GM23248 (cell line): Measurements from ENCODE around the gene RAB11FIP5. TPM values are rescaled to one million over a fixed set of nuclear protein-coding genes. Genes with fewer than 3 reads are reported as not detected.

Source experiments
- DNase-seq: peaks from one replicate; pipeline ENCODE4 v3.0.0-alpha.2; 2015
- H2AFZ ChIP-seq: fragments of 200-600 bp; sonication (generic); 2 replicates; pipeline ENCODE4 v1.6.1; 2016; ENCODE audit warnings: antibody characterized with exemption
- H3F3A ChIP-seq: fragments of 200-600 bp; sonication (generic); 2 replicates; pipeline ENCODE4 v1.6.1; 2016; ENCODE audit warnings: mild to moderate bottlenecking, antibody characterized with exemption, mixed run types; ENCODE audit not compliant: insufficient read depth
- H3K27ac ChIP-seq: fragments of 200-600 bp; sonication (generic); 2 replicates; pipeline ENCODE4 v1.5.1; 2016; ENCODE audit warnings: mild to moderate bottlenecking
- H3K27me3 ChIP-seq: fragments of 200-600 bp; sonication (generic); replicated peaks from 2 replicates; pipeline ENCODE4 v1.6.1; 2016; ENCODE audit warnings: mild to moderate bottlenecking; ENCODE audit not compliant: insufficient read depth
- H3K36me3 ChIP-seq: fragments of 200-600 bp; sonication (generic); 2 replicates; pipeline ENCODE4 v1.6.1; 2016; ENCODE audit warnings: low read depth, mild to moderate bottlenecking
- H3K4me1 ChIP-seq: fragments of 200-600 bp; sonication (generic); 2 replicates; pipeline ENCODE4 v1.6.1; 2016; ENCODE audit warnings: mild to moderate bottlenecking; ENCODE audit not compliant: insufficient read depth
- H3K4me2 ChIP-seq: fragments of 200-600 bp; sonication (generic); one replicate; pipeline ENCODE4 v1.6.1; 2016; ENCODE audit warnings: mild to moderate bottlenecking; ENCODE audit not compliant: unreplicated experiment
- H3K4me3 ChIP-seq: fragments of 200-600 bp; sonication (generic); 2 replicates; pipeline ENCODE4 v1.5.1; 2016; ENCODE audit warnings: mild to moderate bottlenecking
- H3K79me2 ChIP-seq: fragments of 200-600 bp; sonication (generic); 2 replicates; pipeline ENCODE4 v1.6.1; 2016; ENCODE audit warnings: mild to moderate bottlenecking; ENCODE audit not compliant: insufficient read depth
- H3K9ac ChIP-seq: fragments of 200-600 bp; sonication (generic); 2 replicates; pipeline ENCODE4 v1.6.1; 2016; ENCODE audit warnings: mild to moderate bottlenecking
- H3K9me2 ChIP-seq: fragments of 200-600 bp; sonication (generic); 2 replicates; pipeline ENCODE4 v1.6.1; 2016; ENCODE audit warnings: mixed run types, mild to moderate bottlenecking, moderate library complexity; ENCODE audit not compliant: insufficient read depth
- H3K9me3 ChIP-seq: fragments of 200-600 bp; sonication (generic); one replicate; pipeline ENCODE4 v1.6.1; 2017; ENCODE audit warnings: low read depth
- H4K20me1 ChIP-seq: fragments of 200-600 bp; sonication (generic); 2 replicates; pipeline ENCODE4 v1.6.0; 2016; ENCODE audit not compliant: insufficient read depth
- EZH2 ChIP-seq: fragments of 200-600 bp; sonication (generic); IDR thresholded peaks from 2 replicates; pipeline ENCODE4 v1.6.1; 2018; ENCODE audit warnings: antibody characterized with exemption, mild to moderate bottlenecking; ENCODE audit not compliant: insufficient read depth, poor library complexity, severe bottlenecking
- EZH2phosphoT487 ChIP-seq: fragments of 200-600 bp; sonication (generic); IDR thresholded peaks from 2 replicates; pipeline ENCODE4 v1.6.1; 2018; ENCODE audit warnings: antibody characterized with exemption, moderate library complexity, mild to moderate bottlenecking, low read depth; ENCODE audit not compliant: insufficient read depth
- WGBS, 2 experiments: methylation state at CpG; one replicate each; pipeline ENCODE4 v1.1.6; 2015 to 2017; ENCODE audit warnings: low lambda C conversion rate in 2 of 2, low coverage in 1 of 2; ENCODE audit errors: missing lambda C conversion rate in 2 of 2; 5-methylcytosine and 5-hydroxymethylcytosine counted together
- in situ Hi-C: fragments of 300-500 bp; cut with MboI; formaldehyde crosslinking; loops from 2 replicates; pipeline ENCODE4 v1.15.0; 2020
- polyA plus RNA-seq: library from polyadenylated mRNA; unstranded; fragments of >200 nt; fragmentation: Nextera tagmentation; extraction: Ambion mirVana; gene quantifications from 2 replicates; pipeline ENCODE4 v1.2.1, GENCODE V29; 2016
- total RNA-seq: library from RNA; depleted of rRNA; stranded (reverse); fragments of >200 nt; shearing (Covaris generic); gene quantifications from 2 replicates; pipeline ENCODE4 v1.2.3, GENCODE V29; 2014

RAB11FIP5 gene
- total and polyA plus RNA-seq, 2 experiments from 2014 or later, result 34.4 to 71.9 TPM

DNA sequence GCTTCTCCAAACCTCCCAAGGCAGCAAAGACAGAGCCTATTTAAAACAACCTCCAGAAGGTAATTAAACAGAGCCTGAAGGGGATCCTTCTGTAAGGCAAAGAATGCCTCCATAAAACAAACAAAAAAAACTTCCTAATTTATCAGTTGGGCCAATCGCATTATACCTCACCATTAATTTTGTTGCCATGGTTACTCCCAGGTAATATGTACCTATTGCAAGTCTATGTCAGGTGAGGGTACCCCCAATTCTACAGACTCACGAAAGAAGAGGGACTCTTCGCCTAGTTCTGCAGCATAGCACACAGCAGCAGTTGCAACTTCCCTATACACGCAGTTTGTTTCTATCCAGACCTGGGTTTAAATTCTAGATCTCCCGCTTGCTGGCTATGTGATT is 80.0 kb downstream of the RAB11FIP5 start:
- Histone ChIP-seq H3K9me2 (no peaks in the 10 kb centered on the region), H3K4me1 (peaks cover 10% of the 10 kb centered on the region; the same call in 1 of the 2 replicates), H3K4me3 (no peak overlapping the region), H3K79me2 (no peaks in the 10 kb centered on the region), H3K27ac (no peak overlapping the region), H4K20me1 (no peaks in the 10 kb centered on the region), H3K36me3 (no peaks in the 10 kb centered on the region), H3K9me3 (no peaks in the 10 kb centered on the region), H3K27me3 (no peaks in the 10 kb centered on the region), H2AFZ (no peak overlapping the region), H3K4me2 (no peak overlapping the region), H3F3A (no peaks in the 10 kb centered on the region), H3K9ac (no peak overlapping the region)
- TF ChIP-seq EZH2, result no peak
- TF ChIP-seq EZH2phosphoT487, result no peak
- WGBS, 2 experiments, result 97 to 98% methylated on average over 5 of the region's 5 CpGs
- no peak for DNase-seq
- in situ Hi-C loops, result no loop called here

DNA sequence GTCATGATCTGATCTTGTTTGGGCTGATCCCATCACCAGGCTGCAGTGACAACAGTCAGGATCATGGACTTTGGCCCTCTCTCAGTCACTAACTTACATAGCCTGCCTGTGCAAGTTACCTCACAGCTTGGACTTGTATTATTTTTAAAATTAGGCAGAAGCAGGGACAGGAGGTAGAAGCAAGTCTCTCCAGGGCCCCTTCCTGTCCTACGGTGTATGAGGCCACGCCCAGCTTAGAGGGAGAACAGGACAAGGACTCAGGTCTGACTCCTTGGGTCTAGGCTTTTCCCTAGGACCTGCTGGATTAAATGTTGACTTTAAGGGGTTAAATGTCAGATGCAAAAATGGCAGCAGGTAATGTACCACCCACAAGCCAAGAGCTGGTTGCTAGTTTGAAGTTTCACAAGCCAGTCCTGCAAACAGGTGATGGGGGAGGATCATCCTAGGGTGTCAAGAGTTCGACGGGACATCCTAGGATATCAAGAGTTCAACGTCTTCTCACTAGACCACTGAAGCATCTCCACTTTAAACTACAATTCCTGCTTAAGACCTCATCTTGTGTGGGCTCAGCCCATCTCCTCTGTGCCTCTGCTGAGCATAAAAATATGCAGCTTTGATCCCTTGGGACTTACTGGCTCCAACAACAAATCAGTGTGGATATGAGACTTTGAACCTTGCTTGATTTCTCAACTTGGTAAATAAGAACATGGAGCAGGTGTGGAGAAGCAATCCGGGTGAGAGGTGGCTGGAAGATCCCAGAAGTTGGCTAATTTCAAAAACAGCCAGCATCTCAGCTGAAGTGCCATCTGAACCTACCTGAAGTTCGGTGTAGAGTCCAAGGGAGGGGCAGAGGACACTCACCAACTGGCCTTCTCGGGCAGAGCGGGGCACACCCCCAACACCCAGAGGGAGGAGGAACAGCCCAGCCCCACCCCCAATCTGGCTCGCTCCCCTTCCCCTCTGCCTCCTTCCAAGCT is 80.7 kb downstream of the RAB11FIP5 start:
- no peak overlapping the region for H3K27ac ChIP-seq
- DNase-seq, result no peak
- H3K36me3 ChIP-seq, result no peaks in the 10 kb centered on the region
- H2AFZ ChIP-seq, result no peak overlapping the region
- H3K4me3 ChIP-seq, result no peak overlapping the region
- no peak overlapping the region for H3K4me2 ChIP-seq
- H3K79me2 ChIP-seq, result no peaks in the 10 kb centered on the region
- no peaks in the 10 kb centered on the region for H4K20me1 ChIP-seq
- WGBS, 2 experiments, result 92 to 94% methylated on average over 10 of the region's 10 CpGs
- in situ Hi-C loops, result no loop called here
- no peaks in the 10 kb centered on the region for H3K9me2 ChIP-seq
- H3K4me1 ChIP-seq, result peaks cover 10% of the 10 kb centered on the region; the same call in 1 of the 2 replicates
- no peaks in the 10 kb centered on the region for H3F3A ChIP-seq
- no peak overlapping the region for H3K9ac ChIP-seq
- no peaks in the 10 kb centered on the region for H3K27me3 ChIP-seq
- TF ChIP-seq EZH2phosphoT487 (no peak), EZH2 (no peak)
- H3K9me3 ChIP-seq, result no peaks in the 10 kb centered on the region

DNA sequence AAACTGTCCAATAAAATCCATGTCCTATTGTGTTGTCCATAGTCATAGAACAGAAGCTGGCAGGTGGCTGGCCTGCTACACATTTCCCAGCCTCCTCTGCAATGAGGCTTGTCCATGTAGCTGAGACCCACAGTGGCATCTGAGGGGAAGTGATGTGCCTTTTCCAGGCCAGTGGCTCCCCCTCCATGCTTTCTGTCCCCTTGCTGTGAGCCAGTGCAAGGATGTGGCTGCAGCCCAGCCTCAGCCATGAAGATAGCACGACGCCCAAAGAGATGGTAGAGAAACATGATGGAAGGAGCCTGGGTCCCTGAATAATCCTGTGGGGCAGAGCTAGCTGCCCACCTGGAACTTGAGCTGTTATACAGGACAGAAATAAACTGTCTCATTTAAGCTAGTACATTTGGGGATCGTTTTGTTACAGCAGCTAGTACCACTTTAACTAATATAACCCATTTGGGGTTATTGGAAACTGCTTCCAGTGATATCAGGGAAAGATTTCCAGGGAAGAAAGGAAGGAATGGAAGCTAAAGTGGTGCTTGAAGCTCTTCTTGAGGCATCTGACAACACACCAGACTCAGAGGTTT is 81.6 kb downstream of the RAB11FIP5 start:
- Histone ChIP-seq H3K9me3 (no peaks in the 10 kb centered on the region), H3K9me2 (no peaks in the 10 kb centered on the region), H3F3A (no peaks in the 10 kb centered on the region), H3K4me2 (no peak overlapping the region), H3K36me3 (no peaks in the 10 kb centered on the region), H3K27ac (no peak overlapping the region), H3K79me2 (no peaks in the 10 kb centered on the region), H3K9ac (no peak overlapping the region), H3K4me1 (peaks cover 10% of the 10 kb centered on the region; the same call in 1 of the 2 replicates), H4K20me1 (no peaks in the 10 kb centered on the region), H3K4me3 (no peak overlapping the region), H2AFZ (no peak overlapping the region), H3K27me3 (no peaks in the 10 kb centered on the region)
- in situ Hi-C loops, result no loop called here
- no peak for TF ChIP-seq EZH2
- TF ChIP-seq EZH2phosphoT487, result no peak
- 70 to 80% methylated on average over 3 of the region's 3 CpGs for WGBS, 2 experiments
- DNase-seq, result no peak

DNA sequence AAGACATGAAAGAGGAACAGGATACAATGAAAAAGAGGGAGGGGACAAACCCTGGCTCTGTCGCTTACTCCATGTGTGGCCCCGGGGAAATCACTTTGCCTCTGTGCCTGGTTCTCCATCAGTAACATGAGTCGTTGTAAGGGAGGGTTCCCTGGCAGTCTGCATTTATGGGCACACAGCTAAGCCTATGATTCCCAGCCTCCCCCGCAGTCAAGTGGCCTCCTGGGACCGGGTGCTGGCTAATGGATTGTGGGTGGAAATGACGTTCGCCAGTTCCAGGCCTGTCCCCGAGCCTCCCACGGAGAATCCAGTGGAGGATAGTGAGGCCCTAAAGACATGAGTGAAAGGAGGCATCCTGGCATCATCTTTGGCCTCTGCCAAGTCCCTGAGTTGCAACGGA is 83.9 kb downstream of the RAB11FIP5 start:
- Histone ChIP-seq H3K9me3 (no peaks in the 10 kb centered on the region), H3K36me3 (no peaks in the 10 kb centered on the region), H3K4me3 (no peak overlapping the region), H3K27ac (peak overlapping the region; percentile 27), H3K79me2 (no peaks in the 10 kb centered on the region), H3K9me2 (no peaks in the 10 kb centered on the region), H3F3A (no peaks in the 10 kb centered on the region), H3K9ac (peak overlapping the region; percentile 15; the same call in 1 of the 2 replicates), H2AFZ (peak overlapping the region; percentile 5; the same call in 1 of the 2 replicates), H3K4me2 (peak overlapping the region; percentile 9), H3K27me3 (no peaks in the 10 kb centered on the region), H4K20me1 (no peaks in the 10 kb centered on the region), H3K4me1 (peaks cover 10% of the 10 kb centered on the region; the same call in 1 of the 2 replicates)
- peak; percentile 75 for DNase-seq
- 30 to 49% methylated on average over 10 of the region's 10 CpGs for WGBS, 2 experiments
- TF ChIP-seq EZH2 (no peak), EZH2phosphoT487 (no peak)
- in situ Hi-C loops, result no loop called here
